Measurements from ENCODE around the gene HIRA. TPM values are rescaled to one million over a fixed set of nuclear protein-coding genes. Genes with fewer than 3 reads are reported as not detected.
"Not testable (repeated sequence)": the region's sequence is repeated elsewhere in the genome, so short reads cannot be mapped to it uniquely, and the experiment has no call there.

The HIRA gene
- total RNA-seq, 1 donor from 2014 or later = 13.7 TPM

GRCh38 chr22:19356708-19357269 is 74.7 kb downstream of the HIRA start:
- DNase-seq (ENCODE audit: low spot score) = no peak

- DNase-seq (ENCODE audit: low spot score) = no peak
These were observed 75.9 kb downstream of the HIRA start for GRCh38 chr22:19355413-19356157.

- DNase-seq (ENCODE audit: low spot score) = no peak
These were observed 77.3 kb downstream of the HIRA start for GRCh38 chr22:19354201-19354600.

GRCh38 chr22:19353363-19354131 is 78.0 kb downstream of the HIRA start:
- no peak for DNase-seq (ENCODE audit: low spot score)

GRCh38 chr22:19352766-19353165 is 78.8 kb downstream of the HIRA start:
- no peak for DNase-seq (ENCODE audit: low spot score)

GRCh38 chr22:19352217-19352616 is 79.3 kb downstream of the HIRA start:
- no peak for DNase-seq (ENCODE audit: low spot score)

- no peak for DNase-seq (ENCODE audit: low spot score)
These were observed 79.9 kb downstream of the HIRA start for GRCh38 chr22:19351604-19352003.

- no peak for DNase-seq (ENCODE audit: low spot score)
These were observed 80.6 kb downstream of the HIRA start for GRCh38 chr22:19350947-19351346.

- DNase-seq (ENCODE audit: low spot score) = no peak
These were observed 81.1 kb downstream of the HIRA start for GRCh38 chr22:19350476-19350859.

- no peak for DNase-seq (ENCODE audit: low spot score)
These were observed 81.6 kb downstream of the HIRA start for GRCh38 chr22:19349778-19350475.

GRCh38 chr22:19346677-19347265 is 84.8 kb downstream of the HIRA start:
- no peak for DNase-seq (ENCODE audit: low spot score)

GRCh38 chr22:19344420-19344819 is 87.1 kb downstream of the HIRA start:
- no peak for DNase-seq (ENCODE audit: low spot score)

- no peak for DNase-seq (ENCODE audit: low spot score)
These were observed 88.1 kb downstream of the HIRA start for GRCh38 chr22:19343470-19343869.

GRCh38 chr22:19341500-19341899 is 90.0 kb downstream of the HIRA start:
- no peak for DNase-seq (ENCODE audit: low spot score)

- no peak for DNase-seq (ENCODE audit: low spot score)
These were observed 94.4 kb downstream of the HIRA start for GRCh38 chr22:19337137-19337536.

- DNase-seq (ENCODE audit: low spot score) = no peak
These were observed 95.1 kb downstream of the HIRA start for GRCh38 chr22:19336133-19337075.

- no peak for DNase-seq (ENCODE audit: low spot score)
These were observed 99.6 kb downstream of the HIRA start for GRCh38 chr22:19331975-19332374.

- no peak for DNase-seq (ENCODE audit: low spot score)
These were observed 100.1 kb downstream of the HIRA start for GRCh38 chr22:19331474-19331873.

- DNase-seq (ENCODE audit: low spot score) = no peak
These were observed 100.6 kb downstream of the HIRA start for GRCh38 chr22:19330865-19331418.

- not testable (repeated sequence) for DNase-seq (ENCODE audit: low spot score)
These were observed 101.3 kb downstream of the HIRA start for GRCh38 chr22:19330205-19330604.

Measured in umbilical cord (tissue), 2 donors.